SK-N-SH (cell line): ENCODE results near the gene KLK11.

Experiments used
- EP300 ChIP-seq, 2 experiments: IDR thresholded peaks; 2 replicates each; pipeline versions ENCODE4 v1.4.0 to v1.6.1; 2012; ENCODE audit warnings: borderline replicate concordance in 1 of 2, low read depth in 1 of 2, low read length in 1 of 2
- EZH2phosphoT487 ChIP-seq: fragments of 200-600 bp; sonication (generic); IDR thresholded peaks from 2 replicates; pipeline ENCODE4 v1.6.1; 2017; ENCODE audit warnings: low read depth, mixed run types, mild to moderate bottlenecking, antibody characterized with exemption, moderate library complexity, borderline replicate concordance
- GABPA ChIP-seq: IDR thresholded peaks from 2 replicates; pipeline ENCODE4 v1.4.0; 2012; ENCODE audit warnings: low read depth, mild to moderate bottlenecking
- JUND ChIP-seq: IDR thresholded peaks from 2 replicates; pipeline ENCODE4 v1.4.0; 2012
- MXI1 ChIP-seq: IDR thresholded peaks from 2 replicates; pipeline ENCODE4 v1.6.1; 2012; ENCODE audit warnings: mild to moderate bottlenecking, low read depth, low read length, improper control_type of control experiment
- POLR2AphosphoS5 ChIP-seq: IDR thresholded peaks from 2 replicates; pipeline ENCODE4 v1.6.1; 2012; ENCODE audit warnings: low read depth, low read length
- RAD21 ChIP-seq: IDR thresholded peaks from 2 replicates; pipeline ENCODE4 v1.6.1; 2012; ENCODE audit warnings: mild to moderate bottlenecking, low read length
- RFX5 ChIP-seq: IDR thresholded peaks from 2 replicates; pipeline ENCODE4 v1.6.1; 2012; ENCODE audit warnings: mild to moderate bottlenecking, improper control_type of control experiment, low read length
- SIN3A ChIP-seq: IDR thresholded peaks from 2 replicates; pipeline ENCODE4 v1.6.1; 2012; ENCODE audit warnings: low read depth, mild to moderate bottlenecking, low read length, moderate library complexity, borderline replicate concordance
- TF ChIP-seq, protein P1 (sequence below): fragments of 200-600 bp; sonication (generic); IDR thresholded peaks from 2 replicates; pipeline ENCODE4 v1.6.1; 2017; ENCODE audit warnings: antibody characterized with exemption, mild to moderate bottlenecking, moderate library complexity
- TF ChIP-seq, protein P2 (sequence below): IDR thresholded peaks from 2 replicates; pipeline ENCODE4 v1.4.0; 2012; ENCODE audit warnings: low read depth

GRCh38 chr19:51036519-51036918 lies 10.1 kb upstream of the KLK11 start:
- TF ChIP-seq EZH2phosphoT487 = no peak
- TF ChIP-seq JUND = no peak
- TF ChIP-seq RFX5 = no peak
- TF ChIP-seq, protein P1, sequence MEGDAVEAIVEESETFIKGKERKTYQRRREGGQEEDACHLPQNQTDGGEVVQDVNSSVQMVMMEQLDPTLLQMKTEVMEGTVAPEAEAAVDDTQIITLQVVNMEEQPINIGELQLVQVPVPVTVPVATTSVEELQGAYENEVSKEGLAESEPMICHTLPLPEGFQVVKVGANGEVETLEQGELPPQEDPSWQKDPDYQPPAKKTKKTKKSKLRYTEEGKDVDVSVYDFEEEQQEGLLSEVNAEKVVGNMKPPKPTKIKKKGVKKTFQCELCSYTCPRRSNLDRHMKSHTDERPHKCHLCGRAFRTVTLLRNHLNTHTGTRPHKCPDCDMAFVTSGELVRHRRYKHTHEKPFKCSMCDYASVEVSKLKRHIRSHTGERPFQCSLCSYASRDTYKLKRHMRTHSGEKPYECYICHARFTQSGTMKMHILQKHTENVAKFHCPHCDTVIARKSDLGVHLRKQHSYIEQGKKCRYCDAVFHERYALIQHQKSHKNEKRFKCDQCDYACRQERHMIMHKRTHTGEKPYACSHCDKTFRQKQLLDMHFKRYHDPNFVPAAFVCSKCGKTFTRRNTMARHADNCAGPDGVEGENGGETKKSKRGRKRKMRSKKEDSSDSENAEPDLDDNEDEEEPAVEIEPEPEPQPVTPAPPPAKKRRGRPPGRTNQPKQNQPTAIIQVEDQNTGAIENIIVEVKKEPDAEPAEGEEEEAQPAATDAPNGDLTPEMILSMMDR = no peak
- TF ChIP-seq EP300 (IDR thresholded peaks at IDR 0.05; ENCODE audit: borderline replicate concordance in 1 of 2, low read depth in 1 of 2, low read length in 1 of 2) = no peak
- no peak for TF ChIP-seq POLR2AphosphoS5
- TF ChIP-seq MXI1 = no peak
- no peak for TF ChIP-seq GABPA
- no peak for TF ChIP-seq SIN3A
- TF ChIP-seq, protein P2, sequence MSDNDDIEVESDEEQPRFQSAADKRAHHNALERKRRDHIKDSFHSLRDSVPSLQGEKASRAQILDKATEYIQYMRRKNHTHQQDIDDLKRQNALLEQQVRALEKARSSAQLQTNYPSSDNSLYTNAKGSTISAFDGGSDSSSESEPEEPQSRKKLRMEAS = no peak
- no peak for TF ChIP-seq RAD21
